ENCODE measurements around the gene DPP6. TPM values are rescaled to one million over a fixed set of nuclear protein-coding genes. Genes with fewer than 3 reads are reported as not detected.

DPP6 gene
- total RNA-seq, 1 experiment from 2014 or later: not detected

DNA sequence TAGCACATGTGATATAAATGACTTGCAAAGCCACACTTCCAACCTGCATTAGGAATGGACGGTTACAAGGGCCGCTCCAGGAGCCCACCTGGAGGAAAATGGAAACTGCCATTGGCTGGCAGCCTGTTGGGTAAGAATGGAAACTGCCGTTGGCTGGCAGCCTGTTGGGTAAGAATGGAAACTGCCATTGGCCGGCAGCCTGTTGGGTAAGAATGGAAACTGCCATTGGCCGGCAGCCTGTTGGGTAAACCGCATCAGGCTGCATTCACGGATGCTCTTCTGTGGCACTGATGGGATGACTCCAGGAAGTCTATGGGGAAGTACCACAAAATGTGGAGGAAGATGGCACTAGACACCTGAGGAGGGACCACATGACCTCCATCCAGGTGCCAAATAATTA is 143.1 kb downstream of the DPP6 start:
- H3K4me1 ChIP-seq (replicated peaks; ENCODE audit: insufficient read depth): no peaks in the 10 kb centered on the region
- DNase-seq: no peak
- no peak overlapping the region for H3K4me3 ChIP-seq
- no peak overlapping the region for H2AFZ ChIP-seq
- H3K36me3 ChIP-seq (ENCODE audit: low read depth): no peaks in the 10 kb centered on the region
- ChIA-PET POLR2A (ENCODE audit: unreplicated experiment) (no interaction called here), CTCF (no interaction called here)
- no peaks in the 10 kb centered on the region for H4K20me1 ChIP-seq (ENCODE audit: insufficient read depth)
- H3K9me3 ChIP-seq (ENCODE audit: insufficient read depth, low read depth): no peaks in the 10 kb centered on the region
- intact Hi-C loops (cut with micrococcal nuclease; ENCODE audit: unreplicated experiment): no loop called here
- H3F3A ChIP-seq (ENCODE audit: insufficient read depth, low read depth): no peaks in the 10 kb centered on the region
- TF ChIP-seq EZH2 (IDR thresholded peaks at IDR 0.05; ENCODE audit: low read depth): no peak
- TF ChIP-seq, protein P1, sequence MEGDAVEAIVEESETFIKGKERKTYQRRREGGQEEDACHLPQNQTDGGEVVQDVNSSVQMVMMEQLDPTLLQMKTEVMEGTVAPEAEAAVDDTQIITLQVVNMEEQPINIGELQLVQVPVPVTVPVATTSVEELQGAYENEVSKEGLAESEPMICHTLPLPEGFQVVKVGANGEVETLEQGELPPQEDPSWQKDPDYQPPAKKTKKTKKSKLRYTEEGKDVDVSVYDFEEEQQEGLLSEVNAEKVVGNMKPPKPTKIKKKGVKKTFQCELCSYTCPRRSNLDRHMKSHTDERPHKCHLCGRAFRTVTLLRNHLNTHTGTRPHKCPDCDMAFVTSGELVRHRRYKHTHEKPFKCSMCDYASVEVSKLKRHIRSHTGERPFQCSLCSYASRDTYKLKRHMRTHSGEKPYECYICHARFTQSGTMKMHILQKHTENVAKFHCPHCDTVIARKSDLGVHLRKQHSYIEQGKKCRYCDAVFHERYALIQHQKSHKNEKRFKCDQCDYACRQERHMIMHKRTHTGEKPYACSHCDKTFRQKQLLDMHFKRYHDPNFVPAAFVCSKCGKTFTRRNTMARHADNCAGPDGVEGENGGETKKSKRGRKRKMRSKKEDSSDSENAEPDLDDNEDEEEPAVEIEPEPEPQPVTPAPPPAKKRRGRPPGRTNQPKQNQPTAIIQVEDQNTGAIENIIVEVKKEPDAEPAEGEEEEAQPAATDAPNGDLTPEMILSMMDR (conservative IDR thresholded peaks at IDR 0.05): no peak
- H3K4me2 ChIP-seq: no peak overlapping the region
- no TSS peak for BruUV-seq (replicated peaks)
- no peaks in the 10 kb centered on the region for H3K79me2 ChIP-seq (ENCODE audit: low read depth)
- no peak overlapping the region for H3K27ac ChIP-seq
- peaks cover 39% of the 10 kb centered on the region for H3K27me3 ChIP-seq (ENCODE audit: insufficient read depth, low read depth)
- no peaks in the 10 kb centered on the region for H3K9me2 ChIP-seq (ENCODE audit: insufficient read depth)

DNA sequence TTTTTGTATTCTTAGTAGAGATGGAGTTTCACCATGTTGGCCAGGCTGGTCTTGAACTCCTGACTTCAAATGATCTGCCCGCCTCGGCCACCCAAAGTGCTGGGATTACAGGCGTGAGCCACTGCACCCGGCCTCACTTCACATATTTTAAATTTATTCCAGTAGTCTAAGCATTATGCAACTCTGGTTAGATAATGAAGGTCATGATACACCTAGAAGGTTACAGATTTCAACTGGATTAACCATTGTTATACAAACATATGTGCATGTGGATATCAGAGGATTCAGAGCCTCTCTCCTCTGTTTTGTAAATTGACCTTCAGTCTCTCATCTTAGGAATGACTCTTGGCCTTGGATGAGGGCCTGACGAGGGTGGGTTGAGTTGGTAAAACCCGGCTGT is 146.3 kb downstream of the DPP6 start:
- no peaks in the 10 kb centered on the region for H4K20me1 ChIP-seq (ENCODE audit: insufficient read depth)
- no peak overlapping the region for H2AFZ ChIP-seq
- no peak overlapping the region for H3K27ac ChIP-seq
- no peaks in the 10 kb centered on the region for H3K9me3 ChIP-seq (ENCODE audit: insufficient read depth, low read depth)
- no peak overlapping the region for H3K4me2 ChIP-seq
- TF ChIP-seq, protein P1 (conservative IDR thresholded peaks at IDR 0.05): no peak
- TF ChIP-seq EZH2 (IDR thresholded peaks at IDR 0.05; ENCODE audit: low read depth): no peak
- H3F3A ChIP-seq (ENCODE audit: insufficient read depth, low read depth): no peaks in the 10 kb centered on the region
- no peak overlapping the region for H3K4me3 ChIP-seq
- no peak for DNase-seq
- H3K4me1 ChIP-seq (replicated peaks; ENCODE audit: insufficient read depth): no peaks in the 10 kb centered on the region
- intact Hi-C loops (cut with micrococcal nuclease; ENCODE audit: unreplicated experiment): no loop called here
- no peaks in the 10 kb centered on the region for H3K9me2 ChIP-seq (ENCODE audit: insufficient read depth)
- no TSS peak for BruUV-seq (replicated peaks)
- H3K27me3 ChIP-seq (ENCODE audit: insufficient read depth, low read depth): peaks cover 66% of the 10 kb centered on the region
- no peaks in the 10 kb centered on the region for H3K36me3 ChIP-seq (ENCODE audit: low read depth)
- ChIA-PET POLR2A (ENCODE audit: unreplicated experiment) (no interaction called here), CTCF (no interaction called here)
- no peaks in the 10 kb centered on the region for H3K79me2 ChIP-seq (ENCODE audit: low read depth)

DNA sequence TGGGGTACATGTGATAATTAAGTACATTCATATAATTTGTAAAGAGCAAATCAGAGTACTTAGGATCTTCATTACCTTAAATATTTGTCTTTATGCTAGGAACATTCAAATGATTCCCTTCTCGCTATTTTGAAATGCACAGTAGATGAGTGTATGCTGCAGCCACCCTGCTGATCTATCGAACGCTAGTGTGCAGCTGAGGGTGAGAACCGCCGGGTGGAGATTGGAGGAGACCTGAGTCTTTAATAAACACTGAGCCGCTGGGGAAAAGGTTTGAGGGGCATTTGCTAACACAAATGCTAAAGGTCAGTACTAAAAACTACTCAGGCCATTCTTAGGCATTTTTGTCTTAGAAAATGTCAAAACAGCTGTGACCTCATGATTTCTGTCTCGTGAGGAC is 148.0 kb downstream of the DPP6 start:
- intact Hi-C loops (cut with micrococcal nuclease; ENCODE audit: unreplicated experiment): no loop called here
- Histone ChIP-seq H3K4me3 (no peak overlapping the region), H3K79me2 (ENCODE audit: low read depth) (no peaks in the 10 kb centered on the region), H3K9me3 (ENCODE audit: insufficient read depth, low read depth) (no peaks in the 10 kb centered on the region), H3K4me1 (replicated peaks; ENCODE audit: insufficient read depth) (no peaks in the 10 kb centered on the region), H3F3A (ENCODE audit: insufficient read depth, low read depth) (no peaks in the 10 kb centered on the region), H3K9me2 (ENCODE audit: insufficient read depth) (no peaks in the 10 kb centered on the region), H2AFZ (no peak overlapping the region), H3K4me2 (no peak overlapping the region), H3K27me3 (ENCODE audit: insufficient read depth, low read depth) (peaks cover 73% of the 10 kb centered on the region), H3K27ac (no peak overlapping the region), H3K36me3 (ENCODE audit: low read depth) (no peaks in the 10 kb centered on the region), H4K20me1 (ENCODE audit: insufficient read depth) (no peaks in the 10 kb centered on the region)
- no TSS peak for BruUV-seq (replicated peaks)
- ChIA-PET CTCF (no interaction called here), POLR2A (ENCODE audit: unreplicated experiment) (no interaction called here)
- no peak for DNase-seq
- no peak for TF ChIP-seq EZH2 (IDR thresholded peaks at IDR 0.05; ENCODE audit: low read depth)
- TF ChIP-seq, protein P1 (conservative IDR thresholded peaks at IDR 0.05): no peak
